Left ventricle myocardium inferior (tissue), 1 donor: ENCODE measurements around the gene POLN. TPM values are rescaled to one million over a fixed set of nuclear protein-coding genes. Genes with fewer than 3 reads are reported as not detected.

Experiments used
- DNase-seq: peaks from one replicate; pipeline ENCODE4 v3.0.0-alpha.2; 2020
- H3K27ac ChIP-seq: fragments of 200-600 bp; replicated peaks from 2 replicates; pipeline ENCODE4 v1.8.0; 2021
- H3K27me3 ChIP-seq: fragments of 200-600 bp; 2 replicates; pipeline ENCODE4 v1.8.0; 2021; ENCODE audit warnings: low read depth
- H3K36me3 ChIP-seq: fragments of 200-600 bp; 2 replicates; pipeline ENCODE4 v1.8.0; 2021
- H3K4me1 ChIP-seq: fragments of 200-600 bp; 2 replicates; pipeline ENCODE4 v1.8.0; 2021
- H3K4me3 ChIP-seq: fragments of 200-600 bp; 2 replicates; pipeline ENCODE4 v1.8.0; 2021; ENCODE audit warnings: mild to moderate bottlenecking, moderate library complexity
- H3K9me3 ChIP-seq: fragments of 200-600 bp; replicated peaks from 2 replicates; pipeline ENCODE4 v1.8.0; 2021
- intact Hi-C: fragments of 100-400 bp; cut with micrococcal nuclease; formaldehyde crosslinking; loops from one replicate; pipeline ENCODE4 v1.11.0; 2022
- total RNA-seq: library from RNA; stranded (reverse); fragmentation: NEBNext Ultra II Directional; extraction: Animal tissue kit (Norgen Biotek cat#: 25700); gene quantifications from one replicate; pipeline ENCODE4 v1.2.1, GENCODE V29; 2021
- TF ChIP-seq, protein P1 (sequence below): fragments of 200-600 bp; IDR thresholded peaks from 2 replicates; pipeline ENCODE4 v1.8.0; 2021; ENCODE audit warnings: antibody characterized with exemption, mild to moderate bottlenecking, borderline replicate concordance
- donor health status: DM: no; HTN: yes; CAD: no; lungs with severe emphysema.

The POLN gene
- total RNA-seq, 1 donor from 2014 or later, result 2.2 TPM

DNA sequence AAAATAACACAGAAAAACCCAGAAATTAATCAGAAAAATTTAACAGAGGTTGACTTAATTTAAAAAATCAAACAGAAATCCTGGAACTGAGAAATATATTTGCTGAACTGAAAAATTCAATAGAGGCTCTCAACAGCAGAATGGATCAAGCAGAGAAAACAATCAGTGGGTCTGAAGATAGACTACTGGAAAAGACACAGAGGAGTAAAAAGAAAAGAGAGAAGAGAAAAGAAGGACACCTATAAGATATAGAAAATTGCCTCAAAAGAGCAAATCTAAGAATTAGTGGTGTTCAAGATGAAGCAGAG lies 55.1 kb downstream of the POLN start:
- DNase-seq, result no peak
- no peak overlapping the region for H3K4me3 ChIP-seq
- peaks cover 56% of the 10 kb centered on the region for H3K9me3 ChIP-seq
- TF ChIP-seq, protein P1, sequence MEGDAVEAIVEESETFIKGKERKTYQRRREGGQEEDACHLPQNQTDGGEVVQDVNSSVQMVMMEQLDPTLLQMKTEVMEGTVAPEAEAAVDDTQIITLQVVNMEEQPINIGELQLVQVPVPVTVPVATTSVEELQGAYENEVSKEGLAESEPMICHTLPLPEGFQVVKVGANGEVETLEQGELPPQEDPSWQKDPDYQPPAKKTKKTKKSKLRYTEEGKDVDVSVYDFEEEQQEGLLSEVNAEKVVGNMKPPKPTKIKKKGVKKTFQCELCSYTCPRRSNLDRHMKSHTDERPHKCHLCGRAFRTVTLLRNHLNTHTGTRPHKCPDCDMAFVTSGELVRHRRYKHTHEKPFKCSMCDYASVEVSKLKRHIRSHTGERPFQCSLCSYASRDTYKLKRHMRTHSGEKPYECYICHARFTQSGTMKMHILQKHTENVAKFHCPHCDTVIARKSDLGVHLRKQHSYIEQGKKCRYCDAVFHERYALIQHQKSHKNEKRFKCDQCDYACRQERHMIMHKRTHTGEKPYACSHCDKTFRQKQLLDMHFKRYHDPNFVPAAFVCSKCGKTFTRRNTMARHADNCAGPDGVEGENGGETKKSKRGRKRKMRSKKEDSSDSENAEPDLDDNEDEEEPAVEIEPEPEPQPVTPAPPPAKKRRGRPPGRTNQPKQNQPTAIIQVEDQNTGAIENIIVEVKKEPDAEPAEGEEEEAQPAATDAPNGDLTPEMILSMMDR, result no peak
- H3K4me1 ChIP-seq, result no peaks in the 10 kb centered on the region
- H3K36me3 ChIP-seq, result peaks cover 25% of the 10 kb centered on the region
- H3K27me3 ChIP-seq, result no peaks in the 10 kb centered on the region
- intact Hi-C loops, result no loop called here
- H3K27ac ChIP-seq, result no peak overlapping the region

DNA sequence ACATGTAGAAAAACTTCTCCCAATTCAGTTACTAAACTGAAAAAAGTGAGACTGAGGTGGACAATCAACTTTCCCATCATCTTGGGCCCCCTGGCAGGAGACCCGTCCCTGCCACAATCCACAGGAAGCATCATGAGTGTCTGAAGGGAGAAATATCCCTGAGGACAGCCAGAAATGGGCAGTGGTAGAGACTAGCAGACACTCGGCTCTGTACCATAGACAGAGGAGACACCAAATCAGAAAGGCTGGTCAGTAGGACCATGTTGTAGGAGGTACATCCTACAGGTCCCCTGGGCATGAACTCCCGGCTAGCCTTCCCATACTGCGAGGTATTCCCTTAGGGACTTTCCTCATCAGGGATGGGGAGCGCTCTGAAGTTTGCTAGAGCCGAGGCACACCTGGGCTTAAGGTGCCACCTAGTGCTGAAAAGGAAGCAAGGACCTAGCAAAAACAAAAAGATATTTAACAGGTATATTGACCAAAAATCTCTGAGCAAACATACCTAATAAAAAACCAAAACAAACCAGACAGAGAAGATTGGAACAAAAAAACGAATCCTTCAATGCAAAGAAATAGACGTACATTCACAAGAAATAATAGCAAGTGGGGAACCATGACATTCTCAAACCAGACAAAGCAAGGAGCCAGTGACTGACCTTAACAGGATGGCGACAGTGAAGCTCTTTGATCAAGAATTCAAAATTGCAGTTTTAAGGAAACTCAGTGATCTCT lies 55.6 kb downstream of the POLN start:
- intact Hi-C loops, result no loop called here
- peaks cover 56% of the 10 kb centered on the region for H3K9me3 ChIP-seq

DNA sequence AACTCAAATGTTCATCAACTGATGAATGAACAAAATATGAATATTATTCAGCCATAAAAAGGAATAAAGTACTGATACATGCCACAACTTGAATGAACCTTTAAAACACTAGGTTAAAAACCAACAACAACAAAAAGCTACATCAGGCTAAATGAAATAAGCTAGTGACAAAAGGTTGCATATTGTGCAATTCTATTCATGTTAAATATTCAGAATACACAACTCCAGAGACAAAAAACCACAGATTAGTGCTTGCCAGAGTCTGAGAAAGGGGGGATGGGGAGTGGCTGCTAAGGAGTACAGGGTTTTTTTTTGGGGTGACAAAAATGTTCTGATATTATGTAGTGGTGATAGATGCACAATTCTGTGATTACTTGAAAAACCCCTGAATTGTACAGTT lies 58.5 kb downstream of the POLN start:
- Histone ChIP-seq H3K27ac (no peak overlapping the region), H3K4me3 (no peak overlapping the region), H3K4me1 (no peaks in the 10 kb centered on the region), H3K27me3 (no peaks in the 10 kb centered on the region), H3K36me3 (peaks cover 25% of the 10 kb centered on the region), H3K9me3 (peaks cover 44% of the 10 kb centered on the region)
- intact Hi-C loops, result no loop called here
- no peak for DNase-seq
- TF ChIP-seq, protein P1, result no peak

More for the DNA sequence above, 55.6 kb downstream of the POLN start:
- H3K27ac ChIP-seq, result no peak overlapping the region
- no peak for DNase-seq
- H3K36me3 ChIP-seq, result peaks cover 25% of the 10 kb centered on the region
- no peak overlapping the region for H3K4me3 ChIP-seq
- no peaks in the 10 kb centered on the region for H3K27me3 ChIP-seq
- no peaks in the 10 kb centered on the region for H3K4me1 ChIP-seq
- TF ChIP-seq, protein P1, result peak; percentile 18

DNA sequence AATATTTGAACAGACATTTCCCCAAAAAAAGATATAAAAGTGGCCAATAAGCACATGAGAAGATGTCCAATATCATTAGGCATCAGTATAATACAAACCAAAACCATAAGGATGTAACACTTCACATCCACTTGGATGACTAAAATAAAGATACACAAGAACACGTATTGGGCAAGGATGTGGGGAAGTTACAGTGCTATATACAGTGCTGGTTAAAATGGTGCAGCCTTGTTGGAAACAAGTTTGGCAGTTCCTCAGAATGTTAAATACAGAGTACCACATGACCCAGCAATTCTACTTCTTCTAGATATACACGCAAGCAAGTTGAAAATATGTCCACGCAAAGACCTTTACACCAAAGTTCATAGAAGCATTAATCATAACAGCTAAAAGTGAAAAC lies 58.9 kb downstream of the POLN start:
- no peak for DNase-seq
- Histone ChIP-seq H3K4me1 (no peaks in the 10 kb centered on the region), H3K36me3 (peaks cover 25% of the 10 kb centered on the region), H3K9me3 (peaks cover 42% of the 10 kb centered on the region), H3K27ac (no peak overlapping the region), H3K27me3 (no peaks in the 10 kb centered on the region), H3K4me3 (no peak overlapping the region)
- intact Hi-C loops, result no loop called here
- TF ChIP-seq, protein P1, result no peak

DNA sequence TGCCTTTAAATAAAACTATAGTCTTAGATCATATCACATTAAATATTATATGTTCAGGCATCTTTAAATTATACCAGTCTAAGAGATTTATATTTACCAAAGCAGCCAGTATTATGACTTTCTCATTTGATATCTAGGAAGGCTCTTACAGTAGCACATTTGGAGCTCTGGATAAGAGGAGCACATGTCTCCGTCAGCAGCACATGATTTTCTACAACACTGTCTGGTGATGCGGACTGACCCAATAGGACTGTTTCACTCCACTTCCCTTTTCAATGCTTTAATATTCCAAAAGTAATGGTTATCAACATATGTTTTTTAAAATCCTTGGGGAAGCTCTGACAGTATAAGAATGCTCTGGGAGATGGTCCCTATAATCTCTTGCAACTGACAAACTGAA lies 61.5 kb downstream of the POLN start:
- H3K4me1 ChIP-seq, result no peaks in the 10 kb centered on the region
- H3K36me3 ChIP-seq, result peaks cover 7% of the 10 kb centered on the region
- DNase-seq, result no peak
- intact Hi-C loops, result no loop called here
- TF ChIP-seq, protein P1, result no peak
- H3K4me3 ChIP-seq, result no peak overlapping the region
- peaks cover 16% of the 10 kb centered on the region for H3K9me3 ChIP-seq
- no peaks in the 10 kb centered on the region for H3K27me3 ChIP-seq
- no peak overlapping the region for H3K27ac ChIP-seq
